NCI-H69 (cell line): ENCODE data around the gene ACBD4.
A peak's percentile ranks its signal among the peaks of the same experiment; 100 is the strongest.

Experiments used
- DNase-seq: peaks from one replicate; lab custom pipeline; 2025; lab: John Stamatoyannopoulos, UW

The ACBD4 gene

DNA sequence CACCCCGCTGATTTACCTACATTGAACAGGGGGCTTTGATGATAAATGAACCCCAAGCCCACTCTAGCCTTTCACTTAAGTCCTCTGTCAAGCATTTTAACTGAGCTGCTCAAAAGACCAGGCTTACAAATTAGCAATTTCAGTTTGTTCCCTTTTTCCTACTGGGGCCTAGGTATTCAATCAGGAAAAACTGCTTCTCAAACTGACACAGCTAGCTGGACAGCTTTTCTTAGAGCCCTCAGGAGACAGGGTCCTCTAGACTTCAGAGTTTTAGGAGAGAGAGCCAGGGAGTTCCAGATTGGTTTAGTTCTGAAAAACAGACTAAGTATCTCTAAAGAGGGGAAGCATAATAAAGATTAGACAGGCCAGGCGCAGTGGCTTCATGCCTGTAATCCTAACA lies 20.0 kb downstream of the ACBD4 start:
- no peak for DNase-seq

DNA sequence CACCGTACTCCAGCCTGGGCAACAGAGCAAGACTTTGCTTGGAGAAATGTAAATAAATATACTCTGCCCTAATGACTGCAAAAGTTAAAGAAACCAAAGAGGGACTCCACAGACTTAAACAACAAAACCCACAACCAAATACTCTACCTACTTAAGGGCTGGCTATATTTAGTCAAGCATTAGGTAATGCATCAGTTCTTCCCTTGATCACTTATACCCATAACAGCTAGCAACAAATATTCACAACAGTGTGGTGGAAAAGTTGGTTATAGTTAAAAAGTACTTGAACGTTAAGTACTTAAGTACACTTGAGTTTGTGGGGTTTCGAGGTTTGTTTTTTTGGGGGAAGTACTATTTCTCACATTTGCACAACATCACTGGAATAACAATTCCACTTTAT lies 20.8 kb downstream of the ACBD4 start:
- DNase-seq: no peak

DNA sequence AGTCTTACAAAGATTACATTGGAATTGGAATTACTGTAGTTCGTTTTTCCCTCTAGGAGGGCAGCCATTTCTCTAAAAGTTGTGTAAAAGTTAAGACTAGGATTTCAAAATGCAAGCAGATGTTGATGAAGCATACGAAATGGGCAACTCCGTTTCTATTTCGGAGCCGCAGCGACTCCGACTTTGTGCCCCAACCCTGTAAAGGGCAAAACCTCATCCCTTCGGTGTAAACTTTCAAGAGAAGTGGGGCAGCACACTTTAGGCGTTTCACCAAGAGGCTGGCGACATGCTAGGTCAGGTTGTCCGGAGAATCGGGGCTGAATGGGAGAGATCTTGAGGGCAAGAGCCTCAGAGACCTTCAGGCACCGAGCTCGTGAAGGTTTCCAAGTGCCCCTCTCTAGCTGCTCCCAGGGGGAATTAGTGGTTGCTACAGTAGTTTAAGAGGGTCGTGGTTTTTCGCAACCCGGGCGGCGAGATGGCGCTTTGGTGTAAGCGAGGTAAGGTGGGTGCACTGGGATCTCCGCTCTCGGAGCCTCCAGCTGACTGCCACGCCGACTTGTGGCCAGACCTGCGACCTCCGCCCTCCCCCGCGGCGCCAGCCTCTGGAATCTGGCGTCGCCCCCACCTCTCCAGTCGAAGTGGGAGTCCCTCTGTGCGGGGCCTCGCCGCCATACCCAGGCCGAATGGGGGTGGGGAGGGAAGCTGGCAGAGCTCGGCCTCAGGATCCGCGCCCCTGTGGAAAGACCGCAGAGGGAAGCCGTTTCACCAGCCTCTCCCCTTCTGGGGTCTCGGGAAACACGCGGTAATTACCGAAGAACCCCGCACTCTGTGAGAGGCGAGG lies 25.2 kb downstream of the ACBD4 start:
- peak; percentile 85 for DNase-seq

DNA sequence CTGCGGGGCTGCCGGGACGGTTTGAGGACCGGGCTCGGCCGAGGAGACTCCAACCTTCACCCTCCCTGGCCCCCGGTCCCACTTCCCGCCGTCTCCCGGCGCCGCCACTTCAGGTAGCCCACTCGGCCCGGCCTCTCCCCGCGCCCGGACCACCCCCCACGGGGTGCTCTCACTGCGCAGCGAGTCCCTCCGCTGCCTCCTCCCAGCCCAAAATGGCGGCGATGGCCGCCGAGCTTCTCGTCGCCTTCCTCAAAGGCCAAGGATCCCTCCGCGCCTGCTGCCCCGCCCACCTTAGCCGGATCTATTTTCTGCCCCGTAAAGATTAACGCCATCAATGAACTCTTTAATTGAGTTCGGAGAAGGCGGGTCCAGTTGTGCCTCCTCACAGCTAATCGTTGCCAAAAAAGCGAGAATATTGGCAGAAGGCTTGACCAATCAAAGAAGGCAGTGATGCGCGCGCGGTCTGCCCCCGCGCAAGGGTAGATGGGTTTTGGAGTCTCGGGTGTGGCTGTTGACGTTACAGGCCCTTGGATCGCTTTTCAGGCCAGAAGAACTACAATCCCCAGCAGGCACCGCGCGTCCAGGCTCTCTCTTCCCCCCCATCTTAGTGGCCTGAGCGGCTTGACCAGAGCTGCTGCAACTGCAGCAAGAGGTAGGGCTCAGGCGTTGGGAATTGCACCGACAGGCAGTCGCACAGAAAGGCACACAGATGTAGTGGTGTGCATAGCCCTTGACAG lies 26.0 kb downstream of the ACBD4 start, which contains the start of gene HEXIM2:
HEXIM2 (plus strand) TSS at position 588 of the 737 bp plus-strand sequence. CDS start 919 bp downstream, outside the sequence.
- DNase-seq: peak; percentile 100

DNA sequence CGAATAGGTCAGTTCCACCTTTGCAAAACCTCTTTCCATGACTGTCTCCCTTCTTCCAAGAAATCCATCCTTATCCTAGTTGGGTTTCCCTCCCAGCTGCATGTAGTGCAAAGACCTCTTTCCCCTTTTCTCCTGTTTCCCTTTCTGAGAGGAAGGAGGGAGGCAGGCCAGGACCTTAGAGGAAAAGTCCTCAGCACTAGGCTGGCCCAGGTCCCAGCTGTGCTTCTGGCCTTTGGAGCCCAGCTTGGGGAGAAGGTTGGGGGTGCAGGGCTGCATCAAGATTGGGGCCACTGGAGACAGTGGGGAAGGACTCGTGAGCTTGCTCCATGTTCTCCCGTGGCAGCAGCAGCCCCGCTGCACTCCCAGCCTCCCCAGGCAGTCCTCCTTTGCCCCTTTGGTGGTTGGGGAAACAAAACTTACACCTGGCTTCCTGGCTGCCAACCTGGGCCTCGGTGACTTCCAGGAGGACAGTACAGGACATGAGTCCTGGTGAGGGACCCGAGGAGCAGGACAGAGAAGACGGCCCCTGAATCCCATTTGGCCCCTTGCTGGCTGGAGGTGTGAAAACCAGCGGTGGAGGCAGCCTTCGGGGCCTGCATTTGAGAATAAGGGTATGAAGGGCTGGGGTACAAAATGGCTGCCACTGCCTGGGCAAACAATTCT lies 26.7 kb downstream of the ACBD4 start:
- no peak for DNase-seq

DNA sequence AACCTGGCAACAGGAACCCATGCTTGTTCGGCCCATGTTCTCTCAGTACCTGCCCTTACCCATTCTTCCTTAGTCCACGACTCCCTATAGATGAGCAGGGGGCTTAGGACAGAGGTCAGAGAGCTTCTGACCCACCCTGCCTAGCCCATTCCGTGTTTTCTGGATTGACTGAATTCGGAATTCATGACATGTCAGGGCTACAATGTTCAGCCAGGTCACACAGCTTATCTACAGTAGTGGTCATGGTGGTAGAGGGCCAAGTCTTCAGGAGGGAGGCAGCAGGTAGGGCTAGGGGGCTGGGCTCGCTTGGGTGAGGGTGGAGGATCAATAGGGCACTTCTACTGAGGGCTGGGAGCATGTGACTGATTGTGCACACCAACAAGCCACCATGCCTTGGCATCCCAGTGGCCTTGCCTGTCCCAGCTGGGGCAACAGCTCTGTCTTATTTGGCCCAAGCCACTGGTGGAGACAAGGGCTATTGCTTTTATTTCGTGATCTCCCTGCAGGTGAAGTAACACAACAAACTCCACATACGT lies 29.3 kb downstream of the ACBD4 start:
- DNase-seq: no peak

DNA sequence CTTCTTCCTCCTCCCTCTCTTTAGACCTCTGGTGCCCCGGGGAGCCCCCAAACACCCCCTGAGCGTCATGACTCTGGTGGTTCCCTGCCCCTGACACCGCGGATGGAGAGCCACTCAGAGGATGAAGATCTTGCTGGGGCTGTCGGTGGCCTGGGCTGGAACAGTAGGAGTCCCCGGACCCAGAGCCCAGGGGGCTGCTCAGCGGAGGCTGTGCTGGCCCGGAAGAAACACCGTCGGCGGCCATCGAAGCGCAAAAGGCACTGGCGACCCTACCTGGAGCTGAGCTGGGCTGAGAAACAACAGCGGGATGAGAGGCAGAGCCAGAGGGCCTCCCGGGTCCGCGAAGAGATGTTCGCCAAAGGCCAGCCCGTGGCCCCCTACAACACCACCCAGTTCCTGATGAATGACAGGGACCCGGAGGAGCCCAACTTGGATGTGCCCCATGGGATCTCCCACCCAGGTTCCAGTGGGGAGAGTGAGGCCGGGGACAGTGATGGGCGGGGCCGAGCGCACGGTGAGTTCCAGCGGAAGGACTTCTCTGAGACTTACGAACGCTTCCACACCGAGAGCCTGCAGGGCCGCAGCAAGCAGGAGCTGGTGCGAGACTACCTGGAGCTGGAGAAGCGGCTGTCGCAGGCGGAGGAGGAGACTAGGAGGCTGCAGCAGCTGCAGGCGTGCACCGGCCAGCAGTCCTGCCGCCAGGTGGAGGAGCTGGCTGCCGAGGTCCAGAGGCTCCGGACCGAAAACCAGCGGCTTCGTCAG lies 33.7 kb downstream of the ACBD4 start:
- DNase-seq: no peak

DNA sequence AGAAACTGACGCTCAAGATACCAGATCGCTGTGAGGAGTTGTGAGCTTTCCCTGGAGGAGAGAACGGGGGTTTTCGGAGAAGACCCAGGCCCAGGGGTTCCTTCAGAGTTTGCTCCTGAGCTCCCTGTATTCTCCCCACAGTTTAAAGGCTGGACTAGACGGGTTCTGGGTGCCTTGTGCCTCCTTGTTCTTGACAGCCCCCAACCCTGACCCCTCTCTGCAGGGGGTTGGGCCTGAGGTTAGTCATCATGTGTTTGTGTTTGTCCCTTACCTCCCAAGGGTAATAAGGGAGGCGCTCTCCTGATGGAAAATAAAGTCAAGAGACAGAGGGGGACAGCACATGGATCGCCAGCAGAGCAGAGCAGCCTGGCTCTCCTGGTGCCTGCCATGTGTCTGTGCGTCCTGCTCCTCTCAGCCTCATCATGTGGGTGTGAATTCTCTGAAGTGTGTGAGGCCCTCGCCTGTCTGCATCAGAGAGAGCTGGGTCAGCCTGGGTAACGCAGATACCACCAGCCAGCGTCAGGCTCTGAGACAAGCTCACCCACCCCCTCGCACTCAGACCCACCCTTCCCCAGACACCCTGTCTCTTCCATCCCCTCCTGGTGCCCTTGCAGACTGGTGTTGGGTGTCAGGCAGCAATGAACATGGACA lies 34.9 kb downstream of the ACBD4 start:
- no peak for DNase-seq

DNA sequence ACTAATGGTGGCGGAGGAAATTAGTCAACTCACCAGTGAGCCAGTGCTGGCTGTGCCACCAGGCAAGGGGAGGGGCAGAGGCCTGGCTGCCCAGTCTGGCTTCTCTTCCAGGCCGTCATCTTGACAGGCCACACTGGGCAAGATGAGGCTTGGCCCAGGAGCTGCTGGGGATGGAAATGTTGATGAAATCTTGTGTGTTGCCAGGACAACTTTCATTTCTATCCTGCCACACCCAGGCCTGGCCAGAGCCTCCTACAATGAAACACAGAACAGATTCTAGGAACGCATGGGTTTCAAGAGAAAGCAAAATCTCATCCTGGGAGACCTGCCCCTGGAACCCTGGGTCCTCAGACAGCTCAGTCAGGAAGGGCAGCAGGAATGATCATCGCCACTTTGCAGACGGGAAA lies 35.4 kb downstream of the ACBD4 start:
- no peak for DNase-seq

DNA sequence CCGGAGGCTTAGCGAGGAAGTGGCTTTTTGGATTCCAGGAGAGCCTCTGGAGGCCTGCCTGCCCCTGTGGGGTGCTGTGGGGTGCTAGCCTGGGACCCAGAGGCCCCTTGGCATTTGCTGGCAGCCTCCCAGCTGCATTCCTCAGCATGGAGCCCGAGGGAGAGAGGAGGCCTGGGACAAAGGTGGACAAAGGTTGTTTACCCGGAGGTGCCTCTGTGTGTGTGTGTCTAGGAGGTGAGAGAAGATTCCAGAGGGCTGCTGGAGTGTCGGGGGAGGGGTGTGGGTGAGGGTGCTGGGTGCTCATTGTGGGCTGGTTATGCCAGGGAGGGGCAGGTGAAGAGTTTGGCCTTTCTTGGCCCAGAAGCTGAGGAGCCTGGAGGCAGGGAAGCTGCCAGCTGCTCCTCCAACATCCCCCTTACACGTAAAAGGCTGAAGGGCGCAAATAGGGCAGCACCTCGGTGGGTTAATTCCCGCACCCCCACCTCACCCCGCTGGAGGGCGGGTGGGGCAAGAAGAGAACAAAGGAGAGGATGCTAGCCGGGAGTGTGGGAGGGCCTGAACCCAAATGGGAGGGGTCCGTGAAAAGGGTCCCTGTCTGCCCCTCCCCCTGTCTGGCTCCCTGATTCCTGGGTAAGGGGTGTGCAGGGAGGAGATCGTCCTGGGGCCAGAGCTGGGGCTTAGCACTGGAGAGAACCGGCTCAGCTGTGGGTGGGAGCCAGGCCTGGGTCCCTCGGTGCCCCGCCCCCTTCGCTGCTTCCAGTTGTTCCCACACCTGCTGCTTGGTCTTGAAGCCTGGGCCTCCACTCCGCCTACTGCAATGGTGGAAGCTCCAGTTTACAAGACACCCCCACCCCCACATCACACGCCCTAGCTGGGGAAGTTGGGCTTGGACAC lies 36.1 kb downstream of the ACBD4 start:
- no peak for DNase-seq

DNA sequence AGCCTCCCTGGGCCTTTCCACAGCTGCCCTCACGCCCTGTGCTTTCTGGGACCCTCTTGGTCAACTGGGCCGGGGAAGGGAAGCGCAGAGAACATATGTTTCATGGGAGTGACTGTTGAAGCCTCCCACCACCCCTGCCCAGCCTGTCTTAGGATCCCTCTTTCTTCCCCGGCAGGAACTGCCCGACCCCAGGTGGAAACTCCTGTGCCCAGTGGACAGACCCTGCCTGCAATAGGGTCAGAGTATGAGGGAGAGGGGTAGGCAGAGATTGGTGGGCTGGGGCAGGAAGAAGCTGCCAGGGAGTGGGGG lies 36.7 kb downstream of the ACBD4 start:
- no peak for DNase-seq

DNA sequence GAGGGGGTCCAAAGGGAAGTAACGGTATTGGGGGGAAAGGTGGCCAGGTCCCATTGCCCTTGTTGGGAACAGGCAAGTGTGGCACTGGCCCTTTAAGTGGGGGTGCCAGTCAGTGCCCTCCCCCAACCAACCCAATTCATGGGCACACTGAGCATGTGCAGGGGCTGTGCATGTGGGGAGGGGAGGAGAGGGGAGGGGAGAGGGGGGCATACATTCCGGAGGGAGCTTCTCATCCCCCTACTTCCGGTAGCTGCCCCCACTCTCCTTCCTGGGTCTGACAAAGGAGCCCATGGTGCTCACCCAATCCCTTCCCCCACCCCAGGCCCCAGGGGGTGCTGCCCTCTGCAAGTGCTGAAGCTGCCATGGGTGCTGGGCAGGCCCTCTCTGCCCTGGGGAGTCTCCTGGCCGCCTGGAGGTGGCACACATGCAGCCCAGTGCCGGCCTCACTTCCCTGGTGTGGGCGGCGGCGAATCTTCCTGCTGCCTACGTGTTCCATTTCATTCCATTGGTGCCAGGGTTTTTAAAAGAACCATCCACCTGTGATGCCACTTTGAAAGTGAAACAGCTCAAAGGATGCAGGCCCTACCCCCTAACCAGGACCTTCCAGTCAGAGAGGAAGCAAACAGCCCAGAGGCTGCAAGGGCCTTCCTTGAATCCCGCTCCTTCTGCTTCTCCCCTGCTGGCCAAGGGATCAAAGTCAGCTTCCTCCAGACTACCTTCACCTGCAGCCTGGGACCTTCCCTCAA lies 37.2 kb downstream of the ACBD4 start:
- DNase-seq: peak; percentile 87

DNA sequence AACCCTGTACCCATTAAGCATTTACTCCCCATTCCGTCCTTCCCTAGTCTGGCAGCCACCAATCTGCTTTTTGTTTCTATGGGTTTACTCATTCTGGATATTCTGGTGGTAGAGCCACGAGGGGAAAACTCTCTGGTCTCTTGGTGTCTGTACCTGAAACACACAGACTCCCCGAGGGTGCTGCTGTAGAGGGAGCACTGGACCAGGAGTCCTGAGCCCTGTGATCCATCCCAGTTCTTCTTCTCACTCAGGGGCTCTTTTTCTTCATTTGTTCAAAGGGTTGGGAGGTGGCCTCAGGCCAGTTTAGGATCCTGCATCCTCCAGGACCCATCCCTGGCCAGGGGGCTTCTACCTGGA lies 40.2 kb downstream of the ACBD4 start:
- no peak for DNase-seq

DNA sequence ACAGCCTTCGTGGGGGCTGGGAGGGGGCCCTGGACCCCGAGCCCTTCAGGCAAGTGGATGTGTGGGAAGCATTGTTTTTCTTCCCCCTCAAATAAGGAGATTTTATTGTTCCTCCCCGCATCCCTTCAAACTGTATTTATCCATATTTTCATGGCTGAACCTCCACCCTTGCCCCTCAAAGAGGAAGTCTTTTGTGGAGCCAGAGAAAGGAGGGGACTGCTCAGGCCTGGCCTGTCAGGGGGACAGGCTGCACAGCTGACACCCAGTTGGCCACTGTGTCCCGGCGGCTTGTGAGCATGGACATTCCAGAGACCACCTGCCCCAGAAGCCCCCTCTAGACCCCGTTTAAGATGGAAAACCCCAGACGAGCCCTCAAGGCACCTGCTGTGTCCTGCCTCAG lies 42.1 kb downstream of the ACBD4 start:
- no peak for DNase-seq

DNA sequence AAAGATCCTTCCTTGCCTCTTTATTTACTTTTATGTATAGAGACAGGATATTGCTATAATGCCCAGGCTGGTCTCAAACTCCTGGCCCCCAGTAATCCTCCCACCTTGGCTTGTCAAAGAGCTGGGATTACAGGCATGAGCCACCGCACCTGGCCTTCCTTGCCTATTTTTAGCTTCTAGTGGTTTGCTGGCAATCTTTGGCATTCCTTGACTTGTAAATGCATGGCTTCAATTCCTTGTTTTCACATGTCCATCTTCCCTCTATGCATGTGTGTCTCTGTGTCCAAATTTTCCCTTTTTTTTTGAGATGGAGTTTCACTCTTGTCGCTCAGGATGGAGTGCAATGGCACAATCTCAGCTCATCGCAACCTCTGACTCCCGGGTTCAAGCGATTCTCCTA lies 48.7 kb downstream of the ACBD4 start:
- no peak for DNase-seq

DNA sequence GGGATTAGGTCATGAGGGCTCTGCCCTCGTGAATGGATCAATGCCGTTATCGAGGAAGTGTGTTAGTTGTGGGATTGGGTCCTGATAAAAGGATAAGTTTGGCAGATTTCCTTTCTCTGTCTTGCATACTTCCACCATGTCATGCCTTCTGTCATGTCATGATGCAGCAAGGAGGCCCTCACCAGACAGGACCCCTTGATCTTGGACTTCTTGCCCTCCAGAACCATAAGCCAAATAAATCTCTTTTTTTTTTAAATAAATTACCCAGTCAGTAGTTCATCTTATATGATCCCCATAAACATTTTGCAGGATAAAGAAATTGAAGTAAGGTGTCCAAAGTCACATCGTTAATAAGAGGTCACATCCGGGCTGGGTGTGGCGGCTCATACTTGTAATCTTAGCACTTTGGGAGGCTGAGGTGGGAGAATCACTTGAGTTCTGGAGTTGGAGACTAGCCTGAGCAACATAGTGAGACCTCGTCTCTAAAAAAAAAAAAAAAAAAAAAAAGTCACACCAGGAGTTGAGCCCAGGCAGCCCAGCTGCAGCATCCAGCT lies 51.4 kb downstream of the ACBD4 start:
- no peak for DNase-seq

DNA sequence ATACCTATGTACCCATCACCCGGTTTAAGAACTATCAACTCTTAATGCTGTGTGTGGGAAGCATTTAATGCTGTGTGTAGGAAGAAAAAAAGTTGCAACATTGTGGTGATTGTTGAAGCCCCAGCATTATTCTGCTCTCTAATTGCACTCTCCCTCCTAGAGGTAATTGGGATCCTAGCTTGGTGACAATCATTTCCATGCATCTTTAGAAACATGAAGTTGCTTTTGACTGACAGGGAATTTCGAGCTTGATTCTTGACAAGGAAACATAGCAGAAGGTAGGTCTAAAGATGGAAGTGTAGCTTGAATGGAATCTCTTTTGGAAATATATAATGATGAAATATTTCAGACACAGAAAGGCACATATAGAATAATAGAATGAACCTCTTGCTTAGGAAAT lies 53.5 kb downstream of the ACBD4 start:
- no peak for DNase-seq

DNA sequence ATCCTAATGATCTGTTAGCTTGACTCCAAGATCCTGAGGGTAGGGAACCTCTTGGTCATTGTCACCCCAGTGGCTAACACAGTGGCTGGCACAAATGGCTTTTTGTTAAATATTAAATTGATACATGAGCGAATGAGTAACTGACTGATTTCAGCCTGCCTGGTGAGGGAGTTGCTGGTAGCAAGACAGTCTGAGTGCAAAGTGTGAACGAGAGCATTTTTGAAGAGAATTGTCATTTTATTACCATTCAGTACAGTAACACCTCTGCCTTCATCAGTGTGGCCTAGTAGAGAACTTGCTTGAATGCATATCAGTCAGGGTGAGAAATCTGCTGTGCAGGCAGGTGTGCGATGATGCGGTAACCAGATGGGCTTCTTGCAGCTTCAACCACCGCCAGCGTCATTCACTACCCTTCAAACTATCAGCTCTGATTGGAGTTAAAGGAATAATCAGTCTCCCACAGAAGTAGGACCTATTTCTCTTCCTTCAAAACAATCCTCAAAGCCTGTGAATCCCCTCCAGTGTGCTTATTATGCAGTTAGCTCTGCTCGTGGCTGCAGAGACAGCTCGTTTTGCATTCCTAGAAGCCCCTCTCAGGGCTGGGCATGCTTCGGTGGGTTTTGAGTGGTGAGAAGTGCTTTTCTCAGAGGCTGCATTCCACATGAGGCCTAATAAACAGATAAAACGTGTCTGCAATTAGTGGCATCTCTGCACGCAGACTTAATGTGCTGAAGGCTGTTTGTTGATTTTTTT lies 55.2 kb downstream of the ACBD4 start:
- no peak for DNase-seq
